IMR-90 (cell line): ENCODE measurements around the gene RINT1. TPM values are rescaled to one million over a fixed set of nuclear protein-coding genes. Genes with fewer than 3 reads are reported as not detected.

ENCODE experiments used
- ATAC-seq: fragments of 200-7000 bp; cut with Tn5 transposase; 2 replicates; pipeline ENCODE4 v1.9.1; 2020; ENCODE audit warnings: low read depth, mild to moderate bottlenecking, moderate library complexity
- BruUV-seq: library from RNA; stranded (reverse); fragments of 400-500 nt; replicated peaks from 2 replicates; lab custom pipeline; 2021; lab: Mats Ljungman, UMichigan
- CTCF ChIA-PET: fragments of 300-600 bp; formaldehyde crosslinking; extraction: SDS; loops from one replicate; lab custom pipeline; 2021; ENCODE audit warnings: antibody characterized with exemption; lab: Yijun Ruan, JAX
- POLR2A ChIA-PET: fragments of 300-600 bp; sonication (Branson Sonifier 250); formaldehyde crosslinking; loops from one replicate; lab custom pipeline; 2022; ENCODE audit warnings: antibody characterized with exemption; ENCODE audit not compliant: unreplicated experiment; lab: Charles Lee
- DNase-seq: peaks from one replicate; pipeline ENCODE4 v3.0.0; 2013
- H2AFZ ChIP-seq: replicated peaks from 2 replicates; pipeline ENCODE3; 2013; ENCODE audit warnings: low read length, mild to moderate bottlenecking; ENCODE audit not compliant: poor library complexity
- H2AK5ac ChIP-seq: 2 replicates; pipeline ENCODE4 v1.6.1; 2013; ENCODE audit warnings: low read depth, low read length, inconsistent platforms
- H2AK9ac ChIP-seq: replicated peaks from 2 replicates; pipeline ENCODE3; 2013; ENCODE audit warnings: mild to moderate bottlenecking, low read depth, low read length, moderate library complexity; ENCODE audit not compliant: poor library complexity
- H2BK120ac ChIP-seq: 2 replicates; pipeline ENCODE4 v1.6.1; 2013; ENCODE audit warnings: low read depth, low read length, inconsistent platforms
- H2BK15ac ChIP-seq: 3 replicates; pipeline ENCODE4 v1.6.1; 2013; ENCODE audit warnings: low read depth, low read length, inconsistent platforms
- H2BK20ac ChIP-seq: 2 replicates; pipeline ENCODE4 v1.6.1; 2013; ENCODE audit warnings: low read depth, mild to moderate bottlenecking, inconsistent platforms, low read length, moderate library complexity
- H2BK5ac ChIP-seq: 2 replicates; pipeline ENCODE4 v1.6.1; 2013; ENCODE audit warnings: mild to moderate bottlenecking, low read depth, low read length, inconsistent platforms; ENCODE audit not compliant: poor library complexity, severe bottlenecking
- H3K14ac ChIP-seq: replicated peaks from 2 replicates; pipeline ENCODE4 v1.6.1; 2013; ENCODE audit warnings: low read depth, low read length, inconsistent platforms
- H3K18ac ChIP-seq: 2 replicates; pipeline ENCODE4 v1.6.1; 2013; ENCODE audit warnings: low read depth, low read length, control low read depth
- H3K23ac ChIP-seq: 2 replicates; pipeline ENCODE4 v1.6.1; 2013; ENCODE audit warnings: low read depth, low read length, inconsistent platforms
- H3K27ac ChIP-seq: 2 replicates; pipeline ENCODE4 v1.5.1; 2013; ENCODE audit warnings: mild to moderate bottlenecking, control low read depth, low read length; ENCODE audit not compliant: insufficient read depth
- H3K27me3 ChIP-seq: 2 replicates; pipeline ENCODE4 v1.6.1; 2013; ENCODE audit warnings: low read length; ENCODE audit not compliant: control insufficient read depth, insufficient read depth
- H3K36me3 ChIP-seq: 2 replicates; pipeline ENCODE4 v1.6.1; 2013; ENCODE audit warnings: low read length, mixed read lengths; ENCODE audit not compliant: control insufficient read depth, insufficient read depth
- H3K4ac ChIP-seq: 2 replicates; pipeline ENCODE4 v1.6.1; 2013; ENCODE audit warnings: low read depth, low read length, inconsistent platforms
- H3K4me1 ChIP-seq: 2 replicates; pipeline ENCODE4 v1.6.1; 2013; ENCODE audit warnings: low read length, mixed read lengths; ENCODE audit not compliant: control insufficient read depth, insufficient read depth
- H3K4me2 ChIP-seq: 2 replicates; pipeline ENCODE4 v1.6.1; 2013; ENCODE audit warnings: low read depth, mild to moderate bottlenecking, control low read depth, low read length, moderate library complexity
- H3K4me3 ChIP-seq: 2 replicates; pipeline ENCODE4 v1.5.1; 2013; ENCODE audit warnings: low read depth, mild to moderate bottlenecking, control low read depth, low read length, moderate library complexity; ENCODE audit not compliant: insufficient read depth
- H3K56ac ChIP-seq: 2 replicates; pipeline ENCODE4 v1.6.1; 2013; ENCODE audit warnings: low read length, inconsistent platforms; ENCODE audit not compliant: insufficient read depth; ENCODE audit errors: extremely low read depth
- H3K79me1 ChIP-seq, 2 experiments: 2 replicates each; pipeline ENCODE4 v1.6.1; 2013; ENCODE audit warnings: low read length in 2 of 2, inconsistent platforms in 1 of 2, low read depth in 1 of 2
- H3K9ac ChIP-seq: 2 replicates; pipeline ENCODE4 v1.6.1; 2013; ENCODE audit warnings: low read depth, low read length, control low read depth
- H3K9me1 ChIP-seq: 2 replicates; pipeline ENCODE4 v1.6.1; 2013; ENCODE audit warnings: low read length, inconsistent platforms; ENCODE audit not compliant: insufficient read depth
- H3K9me3 ChIP-seq: 2 replicates; pipeline ENCODE4 v1.6.1; 2013; ENCODE audit warnings: low read length; ENCODE audit not compliant: control insufficient read depth, insufficient read depth
- H4K20me1 ChIP-seq: 2 replicates; pipeline ENCODE4 v1.6.1; 2013; ENCODE audit warnings: low read length, inconsistent platforms; ENCODE audit not compliant: insufficient read depth
- H4K5ac ChIP-seq: 2 replicates; pipeline ENCODE4 v1.6.1; 2013; ENCODE audit warnings: mild to moderate bottlenecking, low read depth, low read length, control low read depth
- H4K8ac ChIP-seq, 2 experiments: 2 replicates each; pipeline ENCODE4 v1.6.1; 2013; ENCODE audit warnings: low read depth in 2 of 2, low read length in 2 of 2, control low read depth in 1 of 2, inconsistent platforms in 1 of 2
- H4K91ac ChIP-seq: 2 replicates; pipeline ENCODE4 v1.6.1; 2013; ENCODE audit warnings: low read depth, low read length, inconsistent platforms; ENCODE audit not compliant: insufficient read depth
- CHD1 ChIP-seq: IDR thresholded peaks from 2 replicates; pipeline ENCODE4 v1.6.1; 2012; ENCODE audit warnings: low read depth, low read length, improper control_type of control experiment
- FOS ChIP-seq: fragments of 150-350 bp; IDR thresholded peaks from 2 replicates; pipeline ENCODE4 v1.6.1; 2016; ENCODE audit warnings: low read depth, low read length
- MAFK ChIP-seq: IDR thresholded peaks from 2 replicates; pipeline ENCODE4 v1.6.1; 2012; ENCODE audit warnings: low read depth, low read length, improper control_type of control experiment
- MAZ ChIP-seq: IDR thresholded peaks from 2 replicates; pipeline ENCODE4 v1.6.1; 2012; ENCODE audit warnings: low read depth, mild to moderate bottlenecking, low read length, improper control_type of control experiment, moderate library complexity, borderline replicate concordance
- MXI1 ChIP-seq: IDR thresholded peaks from 2 replicates; pipeline ENCODE4 v1.6.1; 2012; ENCODE audit warnings: low read depth, mild to moderate bottlenecking, low read length, moderate library complexity, borderline replicate concordance
- RCOR1 ChIP-seq: IDR thresholded peaks from 2 replicates; pipeline ENCODE4 v1.6.1; 2012; ENCODE audit warnings: mild to moderate bottlenecking, low read length, improper control_type of control experiment; ENCODE audit not compliant: insufficient replicate concordance
- SMC3 ChIP-seq: fragments of 150-350 bp; IDR thresholded peaks from 2 replicates; pipeline ENCODE4 v1.6.1; 2016; ENCODE audit warnings: low read depth, mild to moderate bottlenecking, antibody characterized with exemption, low read length, moderate library complexity
- WGBS, 2 experiments: methylation state at CpG; one replicate each; pipeline versions ENCODE4 v1.1.5 to v1.1.7; 2013; ENCODE audit warnings: missing lambda C conversion rate in 2 of 2; ENCODE audit not compliant: insufficient read length in 1 of 2; ENCODE audit errors: extremely low coverage in 2 of 2; 5-methylcytosine and 5-hydroxymethylcytosine counted together
- dilution Hi-C: fragments of 300-500 bp; cut with HindIII; formaldehyde crosslinking; loops from one replicate; pipeline ENCODE4 v1.14.3; 2018; ENCODE audit warnings: low sequenced_read_pairs; ENCODE audit not compliant: unreplicated experiment
- in situ Hi-C: fragments of 300-500 bp; cut with MboI; formaldehyde crosslinking; loops from 3 replicates; pipeline ENCODE4 v1.14.3; 2019; ENCODE audit warnings: low sequenced_read_pairs, inconsistent platforms, mixed read lengths
- intact Hi-C: fragments of 100-400 bp; cut with micrococcal nuclease; formaldehyde crosslinking; loops from 2 replicates; pipeline ENCODE4 v1.10.0; 2022
- polyA plus RNA-seq, 3 experiments: library from polyadenylated mRNA; depleted of rRNA; stranded (reverse); fragments of >200 nt; gene quantifications; 2 replicates each; pipeline ENCODE4 v1.2.3, GENCODE V29; 2012; ENCODE audit warnings: low replicate concordance in 1 of 3
- total RNA-seq: library from RNA; depleted of rRNA; stranded (reverse); fragments of >200 nt; gene quantifications from 2 replicates; pipeline ENCODE4 v1.2.3, GENCODE V29; 2012
- TF ChIP-seq, protein P1 (sequence below): fragments of 150-350 bp; IDR thresholded peaks from 2 replicates; pipeline ENCODE4 v1.6.1; 2016; ENCODE audit warnings: low read depth, mild to moderate bottlenecking, low read length, moderate library complexity, borderline replicate concordance
- TF ChIP-seq, protein P2 (sequence below): fragments of 150-350 bp; IDR thresholded peaks from 2 replicates; pipeline ENCODE4 v1.6.1; 2017; ENCODE audit warnings: mild to moderate bottlenecking, antibody characterized with exemption, low read length, low read depth

The RINT1 gene
- total and polyA plus RNA-seq, 2 of the 4 experiments (the other 2 are of a cell fraction) = 15.9 to 23.1 TPM

DNA sequence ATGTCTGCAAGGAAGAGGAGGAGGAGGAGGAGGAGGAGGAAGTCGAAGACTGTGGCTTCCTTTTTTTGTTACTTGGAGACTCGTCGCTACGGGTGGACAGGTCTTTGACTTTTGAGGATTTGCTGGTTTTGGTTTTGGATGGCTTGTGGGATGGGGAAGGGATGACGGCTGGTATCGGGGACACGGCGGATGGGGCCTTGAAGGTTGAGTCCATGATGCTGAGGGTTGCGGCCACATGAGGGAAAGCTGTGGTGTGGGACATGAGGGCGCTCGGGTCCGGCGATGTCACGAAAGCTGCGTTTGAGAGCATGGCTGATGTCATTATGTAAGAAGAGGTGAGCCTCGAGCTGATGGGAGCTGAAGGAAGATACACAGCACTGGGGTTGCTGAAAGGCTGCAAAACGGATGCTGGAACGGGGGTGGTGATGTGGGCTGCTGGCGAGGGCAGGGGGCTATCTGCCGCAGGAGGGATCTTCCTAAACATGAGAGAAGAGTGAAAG, 82.4 kb downstream of the RINT1 start:
- Histone ChIP-seq H4K91ac (no peak overlapping the region), H4K20me1 (no peaks in the 10 kb centered on the region), H4K8ac (no peak overlapping the region), H3K23ac (no peak overlapping the region), H2BK15ac (no peak overlapping the region), H3K27ac (no peak overlapping the region), H2BK20ac (no peak overlapping the region), H3K9me1 (peaks cover 6% of the 10 kb centered on the region), H3K79me1 (no peaks in the 10 kb centered on the region), H3K9ac (no peak overlapping the region), H2AK5ac (no peak overlapping the region), H4K5ac (no peak overlapping the region), H3K36me3 (peaks cover 23% of the 10 kb centered on the region), H3K18ac (no peak overlapping the region), H3K9me3 (no peaks in the 10 kb centered on the region), H2BK5ac (no peak overlapping the region), H2AK9ac (no peak overlapping the region), H3K56ac (no peak overlapping the region), H3K4me1 (no peaks in the 10 kb centered on the region), H3K4me2 (no peak overlapping the region), H3K14ac (no peak overlapping the region; the same call in 1 of the 2 replicates), H2BK120ac (no peak overlapping the region), H3K4ac (no peak overlapping the region), H2AFZ (no peak overlapping the region), H3K4me3 (no peak overlapping the region), H3K27me3 (no peaks in the 10 kb centered on the region)
- ATAC-seq = no peak
- POLR2A ChIA-PET = no interaction called here
- dilution Hi-C loops (no loop called here), intact Hi-C loops (no loop called here), in situ Hi-C loops (no loop called here)
- BruUV-seq = no TSS peak
- DNase-seq = no peak
- TF ChIP-seq, protein P1, sequence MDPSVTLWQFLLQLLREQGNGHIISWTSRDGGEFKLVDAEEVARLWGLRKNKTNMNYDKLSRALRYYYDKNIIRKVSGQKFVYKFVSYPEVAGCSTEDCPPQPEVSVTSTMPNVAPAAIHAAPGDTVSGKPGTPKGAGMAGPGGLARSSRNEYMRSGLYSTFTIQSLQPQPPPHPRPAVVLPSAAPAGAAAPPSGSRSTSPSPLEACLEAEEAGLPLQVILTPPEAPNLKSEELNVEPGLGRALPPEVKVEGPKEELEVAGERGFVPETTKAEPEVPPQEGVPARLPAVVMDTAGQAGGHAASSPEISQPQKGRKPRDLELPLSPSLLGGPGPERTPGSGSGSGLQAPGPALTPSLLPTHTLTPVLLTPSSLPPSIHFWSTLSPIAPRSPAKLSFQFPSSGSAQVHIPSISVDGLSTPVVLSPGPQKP = no peak
- TF ChIP-seq, protein P2, sequence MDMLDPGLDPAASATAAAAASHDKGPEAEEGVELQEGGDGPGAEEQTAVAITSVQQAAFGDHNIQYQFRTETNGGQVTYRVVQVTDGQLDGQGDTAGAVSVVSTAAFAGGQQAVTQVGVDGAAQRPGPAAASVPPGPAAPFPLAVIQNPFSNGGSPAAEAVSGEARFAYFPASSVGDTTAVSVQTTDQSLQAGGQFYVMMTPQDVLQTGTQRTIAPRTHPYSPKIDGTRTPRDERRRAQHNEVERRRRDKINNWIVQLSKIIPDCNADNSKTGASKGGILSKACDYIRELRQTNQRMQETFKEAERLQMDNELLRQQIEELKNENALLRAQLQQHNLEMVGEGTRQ = no peak
- TF ChIP-seq SMC3 (no peak), MXI1 (no peak), CHD1 (no peak), MAZ (no peak), MAFK (no peak), RCOR1 (no peak), FOS (no peak)
- CTCF ChIA-PET = no interaction called here
- 88% methylated on average over 6 of the region's 20 CpGs; no CpG with 5 or more reads in 1 of the 2 experiments for WGBS, 2 experiments
